Measurements from ENCODE around the gene DMAC2L.
"Not testable (repeated sequence)": the region's sequence is repeated elsewhere in the genome, so short reads cannot be mapped to it uniquely, and the experiment has no call there.

DMAC2L gene

GRCh38 chr14:50311972-50312733, at the start of gene DMAC2L, which contains the start of gene L2HGDH:
Gene DMAC2L, plus strand, starts transcription at chr14:50312324. Its CDS starts 9,164 bp downstream, at chr14:50321488.
Gene L2HGDH, minus strand, starts transcription at chr14:50312229. Its CDS starts 79 bp downstream, at chr14:50312150.
- peak; percentile 95 for DNase-seq

- no peak for DNase-seq
These were observed 49.3 kb upstream of the DMAC2L start for GRCh38 chr14:50262865-50263264.

- no peak for DNase-seq
These were observed 48.8 kb upstream of the DMAC2L start for GRCh38 chr14:50263321-50263720.

GRCh38 chr14:50265029-50265428, 47.1 kb upstream of the DMAC2L start:
- DNase-seq: no peak

GRCh38 chr14:50270932-50271331, 41.2 kb upstream of the DMAC2L start:
- DNase-seq: no peak

GRCh38 chr14:50272498-50272897, 39.6 kb upstream of the DMAC2L start:
- DNase-seq: no peak

GRCh38 chr14:50285861-50286260, 26.3 kb upstream of the DMAC2L start:
- no peak for DNase-seq

- no peak for DNase-seq
These were observed 24.0 kb upstream of the DMAC2L start for GRCh38 chr14:50288146-50288545.

- no peak for DNase-seq
These were observed 21.8 kb upstream of the DMAC2L start for GRCh38 chr14:50290306-50290705.

- DNase-seq: no peak
These were observed 12.5 kb upstream of the DMAC2L start for GRCh38 chr14:50299585-50299984.

- no peak for DNase-seq
These were observed 10.2 kb upstream of the DMAC2L start for GRCh38 chr14:50301914-50302313.

- DNase-seq: no peak
These were observed 8.2 kb upstream of the DMAC2L start for GRCh38 chr14:50303744-50304471.

- no peak for DNase-seq
These were observed 3.7 kb upstream of the DMAC2L start for GRCh38 chr14:50308363-50308915.

GRCh38 chr14:50310445-50310844, 1.7 kb upstream of the DMAC2L start:
- no peak for DNase-seq

- DNase-seq: no peak
These were observed 670 bp upstream of the DMAC2L start for GRCh38 chr14:50311337-50311971.

GRCh38 chr14:50312734-50313054, 570 bp downstream of the DMAC2L start:
- no peak for DNase-seq

- not testable (repeated sequence) for DNase-seq
These were observed 2.0 kb downstream of the DMAC2L start for GRCh38 chr14:50314098-50314497.

GRCh38 chr14:50318031-50318626, 6.0 kb downstream of the DMAC2L start:
- peak; percentile 19 for DNase-seq

GRCh38 chr14:50319293-50319692, 7.2 kb downstream of the DMAC2L start:
- DNase-seq: no peak

GRCh38 chr14:50319721-50320120, 7.6 kb downstream of the DMAC2L start:
- DNase-seq: no peak

GRCh38 chr14:50320283-50320682, 8.2 kb downstream of the DMAC2L start:
- peak; percentile 40 for DNase-seq

GRCh38 chr14:50321009-50321660, 9.0 kb downstream of the DMAC2L start:
- DNase-seq: peak; percentile 91

- no peak for DNase-seq
These were observed 19.5 kb downstream of the DMAC2L start for GRCh38 chr14:50331596-50331995.

Measured in activated CD4-positive, alpha-beta T cell treated with anti-CD3 and anti-CD28 coated beads, Interleukin-2, Interleukin-6, amounts not matched to agents 100 ng/mL and 50 ng/mL, durations not matched to agents 16 hours and 8 hours (primary cell).